HepG2 (cell line): ENCODE measurements around the gene SEC63. TPM values are rescaled to one million over a fixed set of nuclear protein-coding genes. Genes with fewer than 3 reads are reported as not detected.
"Not testable (repeated sequence)": the region's sequence is repeated elsewhere in the genome, so short reads cannot be mapped to it uniquely, and the experiment has no call there.

Source experiments
- ATAC-seq: fragments of 200-7000 bp; cut with Tn5 transposase; 3 replicates; pipeline ENCODE4 v1.9.1; 2020; ENCODE audit warnings: mild to moderate bottlenecking, moderate library complexity
- BruUV-seq: library from RNA; stranded (reverse); fragments of 400-500 nt; replicated peaks from 2 replicates; lab custom pipeline; 2021; lab: Mats Ljungman, UMichigan
- CTCF ChIA-PET: fragments of 300-600 bp; formaldehyde crosslinking; extraction: SDS; loops from one replicate; lab custom pipeline; 2021; ENCODE audit warnings: low total read pairs, inconsistent platforms, low intra/inter-chr PET ratio; lab: Yijun Ruan, JAX
- POLR2A ChIA-PET: fragments of 350-600 bp; sonication (Branson Sonifier 250); formaldehyde crosslinking; loops from one replicate; lab custom pipeline; 2020; ENCODE audit warnings: antibody characterized with exemption, inconsistent platforms; lab: Yijun Ruan, JAX
- DNase-seq: peaks from one replicate; pipeline ENCODE4 v3.0.0-alpha.2; 2015; ENCODE audit warnings: low spot score
- FAIRE-seq: peaks from 3 replicates; lab custom pipeline; 2011; peaks lifted over from hg19 to GRCh38; lab: Jason Lieb, UNC
- H2AFZ ChIP-seq: one replicate; pipeline ENCODE4 v1.6.1; 2011; ENCODE audit warnings: low read length, inconsistent platforms
- H3K27ac ChIP-seq: fragments of 300-600 bp; 3 replicates; pipeline ENCODE4 v1.8.0; 2011; ENCODE audit warnings: mixed run types, mild to moderate bottlenecking, mixed read lengths, low read length, inconsistent platforms; ENCODE audit not compliant: insufficient read depth; ENCODE audit errors: extremely low read length
- H3K27me3 ChIP-seq, 2 experiments: fragments of 200-600 bp in 1 of 2; 2 replicates in 1 of 2; 3 replicates in 1 of 2; pipeline versions ENCODE4 v1.6.0 to v1.8.0; 2011; ENCODE audit warnings: low read length in 2 of 2, mild to moderate bottlenecking in 2 of 2, moderate library complexity in 2 of 2, inconsistent platforms in 1 of 2; ENCODE audit not compliant: insufficient read depth in 2 of 2, control insufficient read depth in 1 of 2
- H3K36me3 ChIP-seq, 2 experiments: fragments of 200-600 bp in 1 of 2; replicated peaks in 1 of 2; 2 replicates in 1 of 2; 3 replicates in 1 of 2; pipeline versions ENCODE4 v1.5.1 to v1.8.0; 2011; ENCODE audit warnings: low read length in 2 of 2, inconsistent platforms in 1 of 2; ENCODE audit not compliant: insufficient read depth in 2 of 2, control insufficient read depth in 1 of 2
- H3K4me1 ChIP-seq: 2 replicates; pipeline ENCODE4 v1.5.1; 2012; ENCODE audit warnings: low read length, inconsistent platforms; ENCODE audit not compliant: insufficient read depth
- H3K4me2 ChIP-seq: 2 replicates; pipeline ENCODE4 v1.6.0; 2011; ENCODE audit warnings: low read depth, low read length, inconsistent platforms
- H3K4me3 ChIP-seq, 3 experiments: fragments of 200-600 bp in 1 of 3; sonication (generic), shearing (Covaris generic) in 1 of 3; replicated peaks in 1 of 3; 2 replicates each; pipeline ENCODE4 v1.5.1; 2011 to 2016; ENCODE audit warnings: low read length in 3 of 3, inconsistent platforms in 2 of 3, low read depth in 2 of 3, mild to moderate bottlenecking in 2 of 3, control low read depth in 1 of 3, mixed read lengths in 1 of 3; ENCODE audit not compliant: insufficient read depth in 1 of 3
- H3K79me2 ChIP-seq: one replicate; pipeline ENCODE4 v1.6.1; 2011; ENCODE audit warnings: low read length, inconsistent platforms; ENCODE audit not compliant: insufficient read depth
- H3K9ac ChIP-seq: 2 replicates; pipeline ENCODE4 v1.6.0; 2011; ENCODE audit warnings: mild to moderate bottlenecking, low read depth, low read length, inconsistent platforms; ENCODE audit not compliant: insufficient read depth
- H3K9me3 ChIP-seq: 2 replicates; pipeline ENCODE4 v1.5.1; 2012; ENCODE audit warnings: mild to moderate bottlenecking, low read length
- H4K20me1 ChIP-seq: 2 replicates; pipeline ENCODE4 v1.6.0; 2011; ENCODE audit warnings: inconsistent platforms, mild to moderate bottlenecking, low read length, moderate library complexity; ENCODE audit not compliant: insufficient read depth
- TAF15 ChIP-seq: fragments of 200-400 bp; formaldehyde crosslinking; IDR thresholded peaks from one replicate; pipeline ENCODE4 v1.6.1; 2018; ENCODE audit warnings: mild to moderate bottlenecking, low read depth, low read length; ENCODE audit not compliant: poor library complexity, severe bottlenecking
- ZNF281 ChIP-seq: sonication (generic); formaldehyde crosslinking; IDR thresholded peaks from 2 replicates; pipeline ENCODE4 v1.4.0; 2020; ENCODE audit warnings: missing genetic modification reagents, borderline replicate concordance
- ZNF7 ChIP-seq: IDR thresholded peaks from 2 replicates; pipeline ENCODE4 v1.6.1; 2016; ENCODE audit warnings: missing biosample characterization, missing genetic modification reagents
- WGBS: methylation state at CpG from one replicate; pipeline ENCODE4 v1.1.6; 2017; ENCODE audit warnings: low lambda C conversion rate; 5-methylcytosine and 5-hydroxymethylcytosine counted together
- in situ Hi-C: cut with HindIII; loops from 2 replicates; pipeline ENCODE4 v1.10.0; 2017; ENCODE audit warnings: low pct_unique_long_range_greater_than_20kb; ENCODE audit not compliant: extremely low pct_ligation_motif_present
- intact Hi-C: fragments of 100-400 bp; cut with micrococcal nuclease; formaldehyde crosslinking; loops from one replicate; pipeline ENCODE4 v1.10.0; 2022; ENCODE audit not compliant: unreplicated experiment
- polyA plus RNA-seq, 8 experiments: library from polyadenylated mRNA; depleted of rRNA in 3 of 8; stranded (reverse) in 7 of 8; unstranded in 1 of 8; fragments of >200 nt; fragmentation: Illumina TruSeq in 4 of 8; extraction: Trizol in 4 of 8; gene quantifications; 2 replicates each; pipeline versions ENCODE4 v1.2.1 to v1.2.3, GENCODE V29; 2011 to 2016; ENCODE audit warnings: low read depth in 4 of 8, missing spikeins in 1 of 8, mixed read lengths in 1 of 8; ENCODE audit not compliant: insufficient read depth in 1 of 8
- total RNA-seq, 5 experiments: library from RNA; depleted of rRNA; stranded (reverse); fragments of >200 nt; fragmentation: Illumina TruSeq; extraction: Trizol; gene quantifications; 2 replicates each; pipeline ENCODE4 v1.2.3, GENCODE V29; 2016; ENCODE audit warnings: low read depth in 1 of 5

Gene SEC63
- total and polyA plus RNA-seq, 2 of the 13 experiments (the other 11 are each of a cell fraction or from before 2014, with no cell fraction given): 20.2 to 45.9 TPM

- no TSS peak for BruUV-seq
- in situ Hi-C loops: loop anchor here (25.0 kb wide), 1 partner anchor 521 kb away; no protein-coding TSS in a partner anchor
- H3K27ac ChIP-seq: no peak overlapping the region
- no peaks in the 10 kb centered on the region for H3K79me2 ChIP-seq
- WGBS: 74% methylated on average over 4 of the region's 4 CpGs
- H2AFZ ChIP-seq: no peak overlapping the region
- no peak overlapping the region for H3K4me2 ChIP-seq
- H3K36me3 ChIP-seq: no peaks in the 10 kb centered on the region
- FAIRE-seq (no peak), ATAC-seq (no peak)
- H3K9me3 ChIP-seq: no peaks in the 10 kb centered on the region
- CTCF ChIA-PET: no interaction called here
- POLR2A ChIA-PET: interaction anchor here (1.4 kb wide), 1 partner anchor 10 kb away, joined by 4 read pairs; no protein-coding TSS in a partner anchor
- H3K9ac ChIP-seq: no peak overlapping the region
- no peaks in the 10 kb centered on the region for H4K20me1 ChIP-seq
- no peaks in the 10 kb centered on the region for H3K27me3 ChIP-seq
- TF ChIP-seq ZNF7 (CRISPR knock-in tag): 0 out of 2 replicates have a peak, but pooled peaks have one; percentile 16
- no peak for TF ChIP-seq ZNF281 (CRISPR knock-in tag)
- TF ChIP-seq TAF15: no peak
- TF ChIP-seq, all 625 proteins: peak for 1
- Histone ChIP-seq H3K4me3 (no peak overlapping the region), H3K4me1 (no peaks in the 10 kb centered on the region)
- intact Hi-C loops: no loop called here
- no peak for DNase-seq
These were observed 33.1 kb upstream of the SEC63 start for GRCh38 chr6:107991061-107991460.

GRCh38 chr6:107990587-107990986, 32.6 kb upstream of the SEC63 start:
- not testable (repeated sequence) for BruUV-seq, FAIRE-seq

More at GRCh38 chr6:107990587-107990986, 32.6 kb upstream of the SEC63 start:
- WGBS: 84% methylated on average over 8 of the region's 8 CpGs
- H3K4me2 ChIP-seq, ATAC-seq, intact Hi-C loops, H3K4me1 ChIP-seq, H3K4me3 ChIP-seq, H3K27me3 ChIP-seq, H3K9ac ChIP-seq, H2AFZ ChIP-seq, H3K36me3 ChIP-seq, H3K27ac ChIP-seq, H4K20me1 ChIP-seq, H3K79me2 ChIP-seq, POLR2A ChIA-PET, DNase-seq, H3K9me3 ChIP-seq, CTCF ChIA-PET: not testable (repeated sequence)
- in situ Hi-C loops: loop anchor here (25.0 kb wide), 1 partner anchor 522 kb away; no protein-coding TSS in a partner anchor
